MM.1S (cell line): ENCODE data around the gene ANKRD65.

Source experiments
- EZH2 ChIP-seq: fragments of 300-600 bp; sonication (generic); optimal IDR thresholded peaks from 2 replicates; pipeline ENCODE3; 2017; ENCODE audit warnings: low read depth, mild to moderate bottlenecking, antibody characterized with exemption, low read length, mixed read lengths
- EZH2phosphoT487 ChIP-seq: fragments of 300-600 bp; sonication (generic); IDR thresholded peaks from 2 replicates; pipeline ENCODE4 v1.6.1; 2018; ENCODE audit warnings: antibody characterized with exemption, low read length
- TF ChIP-seq, protein P1 (sequence below): fragments of 300-600 bp; sonication (generic); IDR thresholded peaks from 2 replicates; pipeline ENCODE4 v1.5.1; 2016; ENCODE audit warnings: antibody characterized with exemption, low read length, mixed read lengths

- no peak for TF ChIP-seq EZH2phosphoT487
- TF ChIP-seq, protein P1, sequence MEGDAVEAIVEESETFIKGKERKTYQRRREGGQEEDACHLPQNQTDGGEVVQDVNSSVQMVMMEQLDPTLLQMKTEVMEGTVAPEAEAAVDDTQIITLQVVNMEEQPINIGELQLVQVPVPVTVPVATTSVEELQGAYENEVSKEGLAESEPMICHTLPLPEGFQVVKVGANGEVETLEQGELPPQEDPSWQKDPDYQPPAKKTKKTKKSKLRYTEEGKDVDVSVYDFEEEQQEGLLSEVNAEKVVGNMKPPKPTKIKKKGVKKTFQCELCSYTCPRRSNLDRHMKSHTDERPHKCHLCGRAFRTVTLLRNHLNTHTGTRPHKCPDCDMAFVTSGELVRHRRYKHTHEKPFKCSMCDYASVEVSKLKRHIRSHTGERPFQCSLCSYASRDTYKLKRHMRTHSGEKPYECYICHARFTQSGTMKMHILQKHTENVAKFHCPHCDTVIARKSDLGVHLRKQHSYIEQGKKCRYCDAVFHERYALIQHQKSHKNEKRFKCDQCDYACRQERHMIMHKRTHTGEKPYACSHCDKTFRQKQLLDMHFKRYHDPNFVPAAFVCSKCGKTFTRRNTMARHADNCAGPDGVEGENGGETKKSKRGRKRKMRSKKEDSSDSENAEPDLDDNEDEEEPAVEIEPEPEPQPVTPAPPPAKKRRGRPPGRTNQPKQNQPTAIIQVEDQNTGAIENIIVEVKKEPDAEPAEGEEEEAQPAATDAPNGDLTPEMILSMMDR, result no peak
- no peak for TF ChIP-seq EZH2
These were observed 27.6 kb downstream of the ANKRD65 start for GRCh38 chr1:1393428-1393827.
